ENCODE data around the gene KCTD15.

The KCTD15 gene

DNA sequence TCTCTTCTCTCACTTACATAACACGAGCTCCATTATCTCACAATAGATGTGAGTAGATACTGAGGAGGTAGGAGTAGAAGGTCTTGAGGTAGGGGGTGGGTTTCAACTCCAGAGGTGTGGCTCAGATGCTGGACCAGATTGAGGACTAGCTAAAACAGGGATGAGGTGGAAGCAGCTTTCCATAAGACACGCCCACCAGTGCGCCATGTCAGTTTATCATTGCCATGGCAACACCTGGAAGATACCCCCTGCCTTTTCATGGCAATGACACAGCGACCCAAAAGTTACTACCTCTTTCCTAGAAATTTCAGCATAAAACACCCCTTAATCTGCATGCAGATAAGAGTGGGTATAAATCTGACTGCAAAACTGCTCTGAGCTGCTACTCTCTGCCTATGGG is 44.1 kb downstream of the KCTD15 start:
- Histone ChIP-seq H3K9ac (ENCODE audit: low read length) (no peak overlapping the region), H3K27me3 (replicated peaks; ENCODE audit: control insufficient read depth, insufficient read depth, low read length) (peaks cover 17% of the 10 kb centered on the region), H3K4me3 (ENCODE audit: low read length) (no peak overlapping the region), H3K36me3 (ENCODE audit: control insufficient read depth, insufficient read depth, low read length, severe bottlenecking) (no peaks in the 10 kb centered on the region), H3K9me3 (ENCODE audit: control insufficient read depth, low read length) (no peaks in the 10 kb centered on the region), H3K4me1 (ENCODE audit: control insufficient read depth, insufficient read depth, low read length) (no peaks in the 10 kb centered on the region)
- DNase-seq (ENCODE audit: low read depth) = no peak

DNA sequence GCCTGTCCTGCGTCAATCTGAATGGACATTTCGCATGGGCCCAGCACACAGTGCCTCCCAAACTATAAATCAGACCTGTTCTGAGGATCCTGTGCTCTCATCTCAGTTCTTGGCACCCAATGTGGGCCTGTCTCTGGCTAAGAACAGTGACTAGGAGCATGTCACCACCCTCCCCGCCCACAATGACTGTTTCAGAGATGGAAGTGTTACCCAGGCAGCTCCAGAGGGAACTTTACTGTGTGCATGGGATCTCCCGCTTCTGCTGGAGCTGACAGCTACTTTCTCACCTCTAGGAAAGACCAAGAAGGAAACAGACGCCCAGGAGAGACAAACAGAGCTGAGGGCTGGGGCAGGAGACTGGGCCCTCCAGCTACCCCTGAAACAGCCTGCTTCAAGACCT is 45.0 kb downstream of the KCTD15 start:
- Histone ChIP-seq H3K36me3 (ENCODE audit: control insufficient read depth, insufficient read depth, low read length, severe bottlenecking) (no peaks in the 10 kb centered on the region), H3K4me1 (ENCODE audit: control insufficient read depth, insufficient read depth, low read length) (no peaks in the 10 kb centered on the region), H3K9me3 (ENCODE audit: control insufficient read depth, low read length) (no peaks in the 10 kb centered on the region), H3K4me3 (ENCODE audit: low read length) (no peak overlapping the region), H3K9ac (ENCODE audit: low read length) (no peak overlapping the region), H3K27me3 (replicated peaks; ENCODE audit: control insufficient read depth, insufficient read depth, low read length) (peaks cover 17% of the 10 kb centered on the region)
- no peak for DNase-seq (ENCODE audit: low read depth)

- H3K4me3 ChIP-seq (ENCODE audit: low read length) = no peak overlapping the region
- H3K36me3 ChIP-seq (ENCODE audit: control insufficient read depth, insufficient read depth, low read length, severe bottlenecking) = no peaks in the 10 kb centered on the region
- no peaks in the 10 kb centered on the region for H3K4me1 ChIP-seq (ENCODE audit: control insufficient read depth, insufficient read depth, low read length)
- DNase-seq (ENCODE audit: low read depth) = no peak
- H3K9me3 ChIP-seq (ENCODE audit: control insufficient read depth, low read length) = no peaks in the 10 kb centered on the region
- no peak overlapping the region for H3K9ac ChIP-seq (ENCODE audit: low read length)
- H3K27me3 ChIP-seq (replicated peaks; ENCODE audit: control insufficient read depth, insufficient read depth, low read length) = peaks cover 17% of the 10 kb centered on the region
Measured at GRCh38 chr19:33844478-33844877, 47.8 kb downstream of the KCTD15 start.

DNA sequence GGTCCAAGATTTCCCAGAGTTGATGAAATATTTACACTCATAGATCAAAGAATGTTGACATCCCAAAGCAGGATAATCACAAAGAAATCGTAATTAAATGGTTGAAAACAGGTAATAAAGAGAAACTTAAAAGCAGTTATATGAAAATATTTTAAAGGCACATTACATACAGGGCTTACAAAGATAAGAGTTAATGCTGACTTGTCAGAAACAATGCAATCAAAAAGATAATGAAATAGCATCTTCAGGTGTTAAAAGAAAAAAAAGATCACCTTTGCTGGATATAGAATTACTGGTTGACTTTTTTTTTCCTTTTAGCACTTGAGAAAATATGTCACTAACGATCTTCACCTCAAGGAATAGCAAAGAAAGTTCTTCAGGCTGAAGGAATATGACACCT is 48.8 kb downstream of the KCTD15 start:
- H3K27me3 ChIP-seq (replicated peaks; ENCODE audit: control insufficient read depth, insufficient read depth, low read length) = peaks cover 11% of the 10 kb centered on the region
- H3K9ac ChIP-seq (ENCODE audit: low read length) = no peak overlapping the region
- no peak overlapping the region for H3K4me3 ChIP-seq (ENCODE audit: low read length)
- H3K4me1 ChIP-seq (ENCODE audit: control insufficient read depth, insufficient read depth, low read length) = no peaks in the 10 kb centered on the region
- no peaks in the 10 kb centered on the region for H3K9me3 ChIP-seq (ENCODE audit: control insufficient read depth, low read length)
- no peak for DNase-seq (ENCODE audit: low read depth)
- H3K36me3 ChIP-seq (ENCODE audit: control insufficient read depth, insufficient read depth, low read length, severe bottlenecking) = no peaks in the 10 kb centered on the region

- H3K9ac ChIP-seq (ENCODE audit: low read length) = no peak overlapping the region
Measured at GRCh38 chr19:33849551-33850147, 53.0 kb downstream of the KCTD15 start.

GRCh38 chr19:33859016-33859415 is 62.3 kb downstream of the KCTD15 start:
- H3K36me3 ChIP-seq (ENCODE audit: control insufficient read depth, insufficient read depth, low read length, severe bottlenecking) = no peaks in the 10 kb centered on the region
- no peak overlapping the region for H3K4me3 ChIP-seq (ENCODE audit: low read length)
- DNase-seq (ENCODE audit: low read depth) = no peak
- H3K27me3 ChIP-seq (replicated peaks; ENCODE audit: control insufficient read depth, insufficient read depth, low read length) = peaks cover 8% of the 10 kb centered on the region
- H3K9me3 ChIP-seq (ENCODE audit: control insufficient read depth, low read length) = no peaks in the 10 kb centered on the region
- H3K9ac ChIP-seq (ENCODE audit: low read length) = no peak overlapping the region
- H3K4me1 ChIP-seq (ENCODE audit: control insufficient read depth, insufficient read depth, low read length) = no peaks in the 10 kb centered on the region

More at GRCh38 chr19:33849551-33850147, 53.0 kb downstream of the KCTD15 start:
- no peaks in the 10 kb centered on the region for H3K4me1 ChIP-seq (ENCODE audit: control insufficient read depth, insufficient read depth, low read length)
- no peak for DNase-seq (ENCODE audit: low read depth)
- no peaks in the 10 kb centered on the region for H3K27me3 ChIP-seq (replicated peaks; ENCODE audit: control insufficient read depth, insufficient read depth, low read length)
- H3K36me3 ChIP-seq (ENCODE audit: control insufficient read depth, insufficient read depth, low read length, severe bottlenecking) = no peaks in the 10 kb centered on the region
- H3K9me3 ChIP-seq (ENCODE audit: control insufficient read depth, low read length) = peaks cover 5% of the 10 kb centered on the region
- H3K4me3 ChIP-seq (ENCODE audit: low read length) = no peak overlapping the region

GRCh38 chr19:33860312-33861090 is 63.8 kb downstream of the KCTD15 start:
- Histone ChIP-seq H3K27me3 (replicated peaks; ENCODE audit: control insufficient read depth, insufficient read depth, low read length) (peaks cover 12% of the 10 kb centered on the region), H3K9me3 (ENCODE audit: control insufficient read depth, low read length) (no peaks in the 10 kb centered on the region), H3K36me3 (ENCODE audit: control insufficient read depth, insufficient read depth, low read length, severe bottlenecking) (no peaks in the 10 kb centered on the region), H3K9ac (ENCODE audit: low read length) (no peak overlapping the region), H3K4me1 (ENCODE audit: control insufficient read depth, insufficient read depth, low read length) (no peaks in the 10 kb centered on the region), H3K4me3 (ENCODE audit: low read length) (no peak overlapping the region)
- DNase-seq (ENCODE audit: low read depth) = no peak

GRCh38 chr19:33861950-33862349 is 65.3 kb downstream of the KCTD15 start:
- Histone ChIP-seq H3K36me3 (ENCODE audit: control insufficient read depth, insufficient read depth, low read length, severe bottlenecking) (no peaks in the 10 kb centered on the region), H3K4me3 (ENCODE audit: low read length) (no peak overlapping the region), H3K9me3 (ENCODE audit: control insufficient read depth, low read length) (no peaks in the 10 kb centered on the region), H3K9ac (ENCODE audit: low read length) (no peak overlapping the region), H3K4me1 (ENCODE audit: control insufficient read depth, insufficient read depth, low read length) (no peaks in the 10 kb centered on the region), H3K27me3 (replicated peaks; ENCODE audit: control insufficient read depth, insufficient read depth, low read length) (peaks cover 18% of the 10 kb centered on the region)
- no peak for DNase-seq (ENCODE audit: low read depth)

DNA sequence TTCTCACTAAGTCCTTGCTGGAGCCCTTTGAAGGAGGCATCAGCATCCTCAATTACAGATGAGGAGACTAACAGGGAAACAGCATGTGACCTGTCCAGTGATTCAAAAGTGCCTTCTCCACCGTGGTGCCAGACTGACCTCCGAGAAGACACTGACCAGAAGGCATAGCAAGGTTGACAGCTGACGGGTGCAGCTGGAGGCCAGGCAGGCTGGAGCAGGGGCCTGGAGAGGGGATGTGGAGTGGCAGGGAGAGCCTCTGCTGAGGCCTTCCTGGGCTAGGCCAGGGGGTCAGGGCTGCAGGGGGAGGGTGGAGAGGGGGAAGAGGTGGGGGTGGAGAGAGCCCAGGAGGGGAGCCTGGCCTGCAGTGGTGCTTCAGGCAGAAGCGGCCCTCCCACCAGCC is 66.3 kb downstream of the KCTD15 start:
- Histone ChIP-seq H3K4me3 (ENCODE audit: low read length) (no peak overlapping the region), H3K27me3 (replicated peaks; ENCODE audit: control insufficient read depth, insufficient read depth, low read length) (peaks cover 18% of the 10 kb centered on the region), H3K9me3 (ENCODE audit: control insufficient read depth, low read length) (no peaks in the 10 kb centered on the region), H3K9ac (ENCODE audit: low read length) (no peak overlapping the region), H3K36me3 (ENCODE audit: control insufficient read depth, insufficient read depth, low read length, severe bottlenecking) (no peaks in the 10 kb centered on the region), H3K4me1 (ENCODE audit: control insufficient read depth, insufficient read depth, low read length) (no peaks in the 10 kb centered on the region)
- DNase-seq (ENCODE audit: low read depth) = no peak

DNA sequence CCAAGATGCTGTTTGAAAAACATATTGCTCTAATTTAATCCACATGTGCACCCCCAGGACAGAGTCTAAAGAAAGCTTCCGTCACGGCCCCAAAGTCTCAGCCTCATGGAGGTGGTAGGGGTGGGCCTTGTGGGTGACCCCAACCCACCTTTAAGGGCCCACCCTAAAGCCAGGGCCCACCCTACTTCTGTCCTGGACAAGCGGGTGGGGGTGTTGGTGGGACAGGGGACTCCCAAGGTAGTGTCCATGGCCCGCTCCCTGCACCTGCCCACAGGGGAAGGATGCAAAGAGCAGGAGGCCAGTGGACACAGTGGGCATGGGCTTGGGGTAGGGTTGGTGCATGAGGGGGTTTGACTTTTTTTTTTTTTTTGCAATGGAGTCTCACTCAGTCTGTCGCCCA is 66.8 kb downstream of the KCTD15 start:
- no peak for DNase-seq (ENCODE audit: low read depth)
- H3K27me3 ChIP-seq (replicated peaks; ENCODE audit: control insufficient read depth, insufficient read depth, low read length) = peaks cover 18% of the 10 kb centered on the region
- H3K9ac ChIP-seq (ENCODE audit: low read length) = no peak overlapping the region
- H3K4me3 ChIP-seq (ENCODE audit: low read length) = no peak overlapping the region
- no peaks in the 10 kb centered on the region for H3K36me3 ChIP-seq (ENCODE audit: control insufficient read depth, insufficient read depth, low read length, severe bottlenecking)
- peaks cover 3% of the 10 kb centered on the region for H3K4me1 ChIP-seq (ENCODE audit: control insufficient read depth, insufficient read depth, low read length)
- H3K9me3 ChIP-seq (ENCODE audit: control insufficient read depth, low read length) = no peaks in the 10 kb centered on the region

GRCh38 chr19:33864311-33864850 is 67.7 kb downstream of the KCTD15 start:
- Histone ChIP-seq H3K27me3 (replicated peaks; ENCODE audit: control insufficient read depth, insufficient read depth, low read length) (peaks cover 18% of the 10 kb centered on the region), H3K9me3 (ENCODE audit: control insufficient read depth, low read length) (no peaks in the 10 kb centered on the region), H3K4me1 (ENCODE audit: control insufficient read depth, insufficient read depth, low read length) (peaks cover 12% of the 10 kb centered on the region), H3K36me3 (ENCODE audit: control insufficient read depth, insufficient read depth, low read length, severe bottlenecking) (no peaks in the 10 kb centered on the region), H3K9ac (ENCODE audit: low read length) (no peak overlapping the region), H3K4me3 (ENCODE audit: low read length) (no peak overlapping the region)
- no peak for DNase-seq (ENCODE audit: low read depth)
